Activated naive CD8-positive, alpha-beta T cell treated with anti-CD3 and anti-CD28 coated beads, Interleukin-2, amount 10 ng/mL, durations not matched to agents 7 days and 5 days (primary cell): Measurements from ENCODE around the gene ZNF526. TPM values are rescaled to one million over a fixed set of nuclear protein-coding genes. Genes with fewer than 3 reads are reported as not detected.
A peak's percentile ranks its signal among the peaks of the same experiment; 100 is the strongest.

Experiments used
- ATAC-seq: fragments of 150-1000 bp; cut with Tn5 transposase; one replicate; pipeline ENCODE4 v1.10.0; 2021; ENCODE audit warnings: low read depth, moderate library complexity
- POLR2A ChIA-PET: fragments of 350-600 bp; sonication (Branson Sonifier 250); formaldehyde crosslinking; loops from one replicate; lab custom pipeline; 2021; ENCODE audit warnings: antibody characterized with exemption; lab: Charles Lee
- DNase-seq: peaks from one replicate; pipeline ENCODE4 v3.0.0; 2021
- H3K27ac Mint-ChIP-seq: one replicate; pipeline ENCODE4 v1.8.0; 2022; ENCODE audit warnings: mild to moderate bottlenecking, mixed read lengths
- H3K27me3 Mint-ChIP-seq: one replicate; pipeline ENCODE4 v1.8.0; 2022; ENCODE audit warnings: mild to moderate bottlenecking, moderate library complexity, mixed read lengths
- H3K36me3 Mint-ChIP-seq: one replicate; pipeline ENCODE4 v1.8.0; 2021; ENCODE audit warnings: mild to moderate bottlenecking, mixed read lengths
- H3K4me1 Mint-ChIP-seq: one replicate; pipeline ENCODE4 v1.8.0; 2021; ENCODE audit warnings: mixed read lengths
- H3K4me3 Mint-ChIP-seq: one replicate; pipeline ENCODE4 v1.8.0; 2022; ENCODE audit warnings: mild to moderate bottlenecking, moderate library complexity, mixed read lengths
- H3K9me3 Mint-ChIP-seq: one replicate; pipeline ENCODE4 v1.8.0; 2021; ENCODE audit warnings: mixed read lengths
- total RNA-seq, 2 experiments: library from RNA; stranded (reverse); gene quantifications; one replicate each; pipeline ENCODE4 v1.2.3, GENCODE V29; 2021

Gene ZNF526
- total RNA-seq, 2 experiments from 2014 or later = 19.6 to 20.6 TPM

DNA sequence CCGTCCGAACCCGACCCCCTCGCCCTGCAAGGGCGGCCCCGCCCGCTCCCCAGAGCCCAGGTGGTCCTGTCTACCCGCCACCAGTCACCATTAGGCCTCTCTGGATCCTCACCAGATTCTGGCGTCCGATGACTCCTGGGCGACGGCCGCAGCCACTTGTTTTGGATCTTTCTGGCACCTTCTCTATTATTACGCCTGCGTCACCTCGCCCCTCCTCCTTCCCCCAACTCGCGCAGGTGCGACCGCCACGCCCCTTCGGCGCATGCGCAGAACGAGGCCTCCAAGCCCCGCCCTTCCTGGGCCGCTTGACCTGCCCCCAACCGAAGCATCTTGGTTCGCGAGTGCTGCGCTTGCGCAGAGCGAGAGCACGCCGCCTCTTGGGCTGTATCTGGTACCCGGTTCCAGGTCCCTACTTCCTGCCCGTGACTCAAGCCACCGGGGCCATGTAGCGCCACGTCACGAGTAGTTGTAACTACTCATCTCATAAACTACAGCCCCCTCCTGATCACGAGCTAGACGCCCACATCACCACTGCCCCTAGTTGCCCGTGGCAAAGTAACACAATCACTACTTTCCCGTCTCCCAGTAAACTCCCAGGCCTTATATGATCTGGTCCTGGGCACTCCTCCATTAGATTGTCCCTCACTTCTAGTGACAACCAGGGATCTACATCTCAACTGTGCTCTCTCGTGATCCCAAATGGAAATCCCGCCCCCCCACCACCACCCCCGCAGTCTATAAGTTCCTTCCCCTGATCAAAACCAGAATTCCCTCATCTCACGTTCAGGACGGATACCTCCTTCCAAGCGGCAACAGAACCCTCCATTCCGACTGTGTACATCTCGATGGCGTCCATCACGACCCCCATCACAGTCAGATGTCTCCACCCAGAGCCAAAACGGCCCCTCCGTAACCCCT lies 2.3 kb upstream of the ZNF526 start, which contains the start of gene DEDD2:
Gene DEDD2 (minus strand): TSS at position 158 of the 918 bp plus-strand sequence. CDS start 670 bp downstream, outside the sequence.
- H3K36me3 Mint-ChIP-seq = peaks cover 33% of the 10 kb centered on the region
- peaks cover 59% of the 10 kb centered on the region for H3K4me1 Mint-ChIP-seq
- ATAC-seq (peak; percentile 76), DNase-seq (peak; percentile 100)
- H3K9me3 Mint-ChIP-seq = no peaks in the 10 kb centered on the region
- H3K27ac Mint-ChIP-seq = peak within 1 kb of the TSS; percentile 95
- H3K27me3 Mint-ChIP-seq = no peaks in the 10 kb centered on the region
- peak within 1 kb of the TSS; percentile 93 for H3K4me3 Mint-ChIP-seq
- POLR2A ChIA-PET = interaction anchor here (0.8 to 2.2 kb wide), 5 partner anchors 10 to 66 kb away, joined by 3 to 14 read pairs (median 10); partner anchors contain the start of gene GSK3A

DNA sequence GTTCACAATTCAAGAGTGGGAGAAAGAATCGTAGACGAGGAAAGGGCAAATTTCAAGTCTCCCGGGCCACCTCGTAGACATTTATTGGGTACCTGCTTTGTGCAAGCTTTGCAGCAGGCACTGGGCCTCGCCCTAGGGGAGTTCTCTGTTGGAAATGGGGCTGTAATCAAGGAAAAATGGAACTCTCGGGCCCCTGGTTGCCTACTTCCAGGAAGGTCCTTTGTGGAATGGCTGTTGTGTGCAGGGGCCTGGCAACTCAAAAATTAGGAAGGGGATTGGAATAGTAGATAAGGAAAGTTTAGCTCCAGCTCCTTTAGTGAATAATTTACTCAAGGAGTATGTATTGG lies 612 bp downstream of the ZNF526 start:
- H3K4me1 Mint-ChIP-seq = peaks cover 34% of the 10 kb centered on the region
- no peaks in the 10 kb centered on the region for H3K9me3 Mint-ChIP-seq
- peak overlapping the region; percentile 95 for H3K27ac Mint-ChIP-seq
- no peak for ATAC-seq
- no peak for DNase-seq
- POLR2A ChIA-PET = interaction anchor here (0.8 to 2.3 kb wide), 10 partner anchors 10 to 59 kb away, joined by 3 to 7 read pairs (median 4); partner anchors contain the start of gene GSK3A
- no peaks in the 10 kb centered on the region for H3K27me3 Mint-ChIP-seq
- peak overlapping the region; percentile 97 for H3K4me3 Mint-ChIP-seq
- H3K36me3 Mint-ChIP-seq = peaks cover 23% of the 10 kb centered on the region

DNA sequence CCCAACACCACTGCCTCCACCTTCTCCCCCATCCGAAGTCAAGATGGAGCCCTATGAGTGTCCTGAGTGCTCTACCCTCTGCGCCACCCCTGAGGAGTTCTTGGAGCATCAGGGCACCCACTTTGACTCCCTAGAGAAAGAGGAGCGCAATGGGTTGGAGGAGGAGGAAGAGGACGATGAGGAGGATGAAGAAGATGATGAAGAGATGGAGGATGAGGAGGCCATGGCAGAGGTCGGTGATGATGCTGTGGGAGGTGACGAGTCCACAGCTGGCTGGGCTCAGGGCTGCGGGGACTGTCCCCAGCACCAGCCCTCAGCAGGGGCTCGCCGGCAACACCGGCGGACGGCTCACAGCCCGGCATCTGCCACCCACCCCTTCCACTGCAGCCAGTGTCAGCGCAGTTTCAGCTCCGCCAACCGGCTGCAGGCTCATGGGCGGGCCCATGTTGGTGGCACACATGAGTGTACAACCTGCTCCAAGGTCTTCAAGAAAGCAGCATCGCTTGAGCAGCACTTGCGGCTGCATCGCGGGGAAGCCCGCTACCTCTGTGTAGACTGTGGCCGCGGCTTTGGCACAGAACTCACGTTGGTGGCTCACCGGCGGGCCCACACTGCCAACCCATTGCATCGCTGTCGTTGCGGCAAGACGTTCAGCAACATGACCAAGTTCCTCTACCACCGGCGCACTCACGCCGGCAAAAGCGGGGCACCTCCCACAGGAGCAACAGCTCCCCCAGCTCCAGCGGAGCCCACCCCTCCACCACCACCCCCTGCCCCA lies 5.0 kb downstream of the ZNF526 start:
- ATAC-seq (no peak), DNase-seq (no peak)
- Mint-ChIP-seq H3K4me3 (no peak overlapping the region), H3K27ac (no peak overlapping the region), H3K27me3 (no peaks in the 10 kb centered on the region), H3K4me1 (peaks cover 21% of the 10 kb centered on the region), H3K9me3 (no peaks in the 10 kb centered on the region), H3K36me3 (peaks cover 29% of the 10 kb centered on the region)
- POLR2A ChIA-PET = interaction anchor here (0.9 kb wide), 1 partner anchor 26 kb away, joined by 3 read pairs; no protein-coding TSS in a partner anchor

DNA sequence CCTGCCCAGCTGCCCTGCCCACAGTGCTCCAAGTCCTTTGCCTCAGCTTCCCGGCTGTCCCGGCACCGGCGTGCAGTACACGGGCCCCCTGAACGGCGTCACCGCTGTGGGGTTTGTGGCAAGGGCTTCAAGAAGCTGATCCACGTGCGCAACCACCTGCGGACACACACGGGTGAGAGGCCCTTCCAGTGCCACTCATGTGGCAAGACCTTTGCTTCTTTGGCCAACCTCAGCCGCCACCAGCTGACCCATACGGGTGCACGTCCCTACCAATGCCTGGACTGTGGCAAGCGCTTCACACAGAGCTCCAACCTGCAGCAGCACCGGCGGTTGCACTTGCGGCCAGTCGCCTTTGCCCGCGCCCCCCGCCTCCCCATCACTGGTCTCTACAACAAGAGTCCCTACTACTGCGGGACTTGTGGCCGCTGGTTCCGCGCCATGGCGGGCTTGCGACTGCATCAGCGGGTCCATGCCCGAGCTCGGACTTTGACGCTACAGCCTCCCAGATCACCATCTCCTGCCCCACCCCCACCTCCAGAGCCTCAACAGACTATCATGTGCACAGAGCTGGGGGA lies 5.7 kb downstream of the ZNF526 start:
- POLR2A ChIA-PET = interaction anchor here (0.6 to 0.9 kb wide), 2 partner anchors 26 to 114 kb away, joined by 3 read pairs; no protein-coding TSS in a partner anchor
- no peak overlapping the region for H3K27ac Mint-ChIP-seq
- DNase-seq = no peak
- no peaks in the 10 kb centered on the region for H3K9me3 Mint-ChIP-seq
- H3K4me1 Mint-ChIP-seq = peaks cover 20% of the 10 kb centered on the region
- H3K4me3 Mint-ChIP-seq = no peak overlapping the region
- ATAC-seq = no peak
- no peaks in the 10 kb centered on the region for H3K27me3 Mint-ChIP-seq
- peaks cover 27% of the 10 kb centered on the region for H3K36me3 Mint-ChIP-seq

DNA sequence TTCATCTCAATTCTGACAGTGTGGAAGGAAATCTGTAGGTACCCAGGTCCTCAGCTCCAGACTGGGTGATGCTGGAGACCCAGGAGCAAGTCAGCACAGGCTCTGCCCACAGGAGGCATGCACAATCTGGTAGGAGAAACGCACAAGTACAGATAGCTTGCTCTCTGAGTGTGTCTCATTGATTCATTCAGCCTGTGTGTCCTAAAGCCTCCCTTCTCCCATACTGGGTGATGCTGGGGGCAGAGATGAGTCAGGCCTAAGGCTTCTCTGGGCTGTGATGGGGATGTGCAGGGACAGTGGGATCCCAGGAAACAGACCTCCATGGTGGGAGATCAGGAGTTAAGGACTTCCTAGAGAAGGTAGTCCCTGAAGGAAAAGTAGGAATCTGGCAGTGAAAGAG lies 6.8 kb downstream of the ZNF526 start:
- peaks cover 27% of the 10 kb centered on the region for H3K36me3 Mint-ChIP-seq
- H3K4me1 Mint-ChIP-seq = peaks cover 19% of the 10 kb centered on the region
- DNase-seq = no peak
- no peak for ATAC-seq
- H3K27ac Mint-ChIP-seq = no peak overlapping the region
- no peaks in the 10 kb centered on the region for H3K27me3 Mint-ChIP-seq
- no peaks in the 10 kb centered on the region for H3K9me3 Mint-ChIP-seq
- no peak overlapping the region for H3K4me3 Mint-ChIP-seq
- POLR2A ChIA-PET = no interaction called here

DNA sequence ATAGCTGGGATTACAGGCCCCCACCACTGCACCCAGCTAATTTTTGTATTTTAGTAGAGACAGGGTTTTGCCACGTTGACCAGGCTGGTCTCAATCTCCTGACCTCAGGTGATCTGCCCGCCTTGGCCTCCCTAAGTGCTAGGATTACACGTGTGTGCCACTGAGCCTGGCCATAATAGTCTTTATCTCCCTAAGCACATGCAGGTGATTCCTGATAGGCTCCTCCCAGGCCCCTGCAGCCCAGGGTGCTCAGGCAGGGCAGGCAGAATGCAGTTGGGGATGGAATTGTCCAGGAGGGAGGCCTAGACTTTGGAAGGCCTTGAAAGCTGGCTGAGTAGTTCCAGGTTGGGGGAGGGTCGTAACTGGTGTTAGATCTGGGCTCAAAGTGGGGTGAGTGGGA lies 8.5 kb downstream of the ZNF526 start:
- H3K27me3 Mint-ChIP-seq = no peaks in the 10 kb centered on the region
- DNase-seq = no peak
- no peaks in the 10 kb centered on the region for H3K9me3 Mint-ChIP-seq
- no peak overlapping the region for H3K4me3 Mint-ChIP-seq
- no peak for ATAC-seq
- H3K36me3 Mint-ChIP-seq = peaks cover 30% of the 10 kb centered on the region
- H3K27ac Mint-ChIP-seq = no peak overlapping the region
- H3K4me1 Mint-ChIP-seq = peaks cover 10% of the 10 kb centered on the region
- POLR2A ChIA-PET = no interaction called here

DNA sequence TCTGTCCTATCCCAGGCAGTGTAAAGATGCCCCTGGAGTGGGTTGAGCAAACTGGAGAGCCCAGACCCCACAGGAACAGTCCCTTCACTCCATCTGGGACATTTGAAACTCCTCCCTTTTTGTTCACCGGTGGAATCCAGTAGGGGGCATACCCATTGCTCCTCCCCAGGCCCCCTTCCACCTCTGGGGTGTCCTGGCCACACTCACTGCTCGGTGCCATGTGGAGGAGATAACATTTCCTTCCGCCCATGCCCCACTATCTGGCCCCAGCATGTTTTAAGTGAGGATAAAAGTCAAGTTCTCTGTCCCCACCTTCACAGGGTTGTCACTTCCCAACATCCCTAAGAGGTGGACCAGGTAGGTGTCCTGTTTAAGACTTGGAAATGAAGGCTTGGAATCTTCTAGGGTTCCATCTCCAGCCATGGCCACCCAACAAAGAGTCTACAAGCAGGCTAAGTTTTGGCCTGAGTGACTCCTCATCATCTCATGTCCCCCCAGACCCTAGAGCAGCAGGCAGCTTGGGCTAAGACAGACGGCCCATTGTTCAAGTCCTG lies 9.3 kb downstream of the ZNF526 start:
- Mint-ChIP-seq H3K9me3 (no peaks in the 10 kb centered on the region), H3K4me1 (peaks cover 10% of the 10 kb centered on the region), H3K27ac (peak overlapping the region; percentile 60), H3K27me3 (no peaks in the 10 kb centered on the region), H3K4me3 (no peak overlapping the region), H3K36me3 (peaks cover 30% of the 10 kb centered on the region)
- POLR2A ChIA-PET = interaction anchor here (1.5 to 1.6 kb wide), 2 partner anchors 9 to 13 kb away, joined by 5 to 8 read pairs; partner anchors contain the start of genes GSK3A and ZNF526
- ATAC-seq (no peak), DNase-seq (no peak)

DNA sequence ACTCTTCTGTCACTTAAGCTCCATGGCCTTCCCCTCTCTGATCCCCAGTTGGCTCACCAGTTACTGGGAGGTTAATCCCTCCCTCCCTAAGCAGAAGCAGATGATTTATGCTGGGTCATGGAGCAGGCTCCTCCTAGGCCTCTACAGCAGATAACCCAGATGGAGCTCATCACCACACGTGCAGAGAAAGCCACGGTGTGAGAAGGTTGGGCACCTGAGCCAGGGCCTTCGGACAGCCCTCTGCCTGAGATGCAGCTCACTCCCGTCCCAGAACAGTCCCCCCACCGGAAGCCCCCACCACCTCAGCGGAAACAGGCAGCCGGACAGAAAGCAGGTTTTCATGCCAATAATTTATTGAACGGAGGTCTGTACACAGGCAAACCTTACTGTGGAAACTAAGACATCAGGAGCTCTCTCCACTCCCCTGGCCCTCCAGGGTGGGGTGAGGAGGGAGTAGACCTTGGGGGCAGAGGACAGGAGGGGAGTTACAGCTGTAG lies 9.8 kb downstream of the ZNF526 start:
- Mint-ChIP-seq H3K4me1 (peaks cover 10% of the 10 kb centered on the region), H3K4me3 (no peak overlapping the region)
- POLR2A ChIA-PET = interaction anchor here (1.5 to 1.6 kb wide), 2 partner anchors 9 to 12 kb away, joined by 5 to 8 read pairs; partner anchors contain the start of genes GSK3A and ZNF526

DNA sequence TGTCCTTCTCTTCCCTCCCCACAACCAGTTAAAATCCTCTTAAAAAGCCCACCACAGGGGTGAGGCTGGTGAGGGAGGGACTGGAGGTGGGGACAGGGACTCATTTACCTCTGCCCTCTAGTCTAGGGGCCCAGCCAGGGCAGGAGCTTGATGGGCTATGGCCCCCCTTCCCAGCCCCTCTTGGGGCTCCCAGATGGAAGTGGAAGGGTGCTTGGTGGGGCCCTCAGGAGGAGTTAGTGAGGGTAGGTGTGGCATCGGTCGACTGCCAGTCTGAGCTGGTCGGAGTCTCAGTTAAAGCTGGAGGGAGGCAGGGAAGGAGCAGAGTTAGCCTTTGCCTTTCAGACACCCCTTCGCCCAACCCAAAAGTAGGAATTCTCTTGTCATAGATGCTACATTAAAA lies 10.5 kb downstream of the ZNF526 start:
- Mint-ChIP-seq H3K27me3 (no peaks in the 10 kb centered on the region), H3K4me3 (no peak overlapping the region), H3K36me3 (peaks cover 29% of the 10 kb centered on the region), H3K27ac (peak overlapping the region; percentile 28), H3K4me1 (peaks cover 10% of the 10 kb centered on the region), H3K9me3 (no peaks in the 10 kb centered on the region)
- DNase-seq = no peak
- POLR2A ChIA-PET = interaction anchor here (1.5 to 1.6 kb wide), 2 partner anchors 10 to 12 kb away, joined by 5 to 8 read pairs; partner anchors contain the start of genes GSK3A and ZNF526
- no peak for ATAC-seq

More for the DNA sequence above, 9.8 kb downstream of the ZNF526 start:
- H3K9me3 Mint-ChIP-seq = no peaks in the 10 kb centered on the region
- DNase-seq (no peak), ATAC-seq (no peak)
- peaks cover 30% of the 10 kb centered on the region for H3K36me3 Mint-ChIP-seq
- H3K27ac Mint-ChIP-seq = peak overlapping the region; percentile 70
- no peaks in the 10 kb centered on the region for H3K27me3 Mint-ChIP-seq

DNA sequence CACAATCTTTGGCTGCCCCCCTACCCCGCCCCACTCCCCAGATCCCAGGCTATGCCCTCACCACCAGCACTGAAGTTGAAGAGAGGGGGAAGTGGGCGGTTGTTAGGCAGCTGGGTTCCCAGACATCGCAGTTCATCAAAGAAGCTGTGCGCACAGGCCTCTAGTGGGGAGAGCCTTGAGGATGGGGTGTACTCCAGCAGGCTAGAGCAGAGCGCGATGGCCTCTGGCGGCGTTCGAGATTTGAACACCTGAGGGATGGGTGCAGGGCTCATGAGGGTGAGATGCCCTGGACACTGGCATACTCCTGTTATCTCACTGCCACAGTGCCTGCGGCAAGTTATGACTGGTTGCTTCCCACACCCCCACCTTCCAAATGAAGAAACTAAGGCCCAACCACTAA lies 12.3 kb downstream of the ZNF526 start:
- H3K4me3 Mint-ChIP-seq = no peak overlapping the region
- no peaks in the 10 kb centered on the region for H3K9me3 Mint-ChIP-seq
- DNase-seq (no peak), ATAC-seq (no peak)
- H3K36me3 Mint-ChIP-seq = peaks cover 30% of the 10 kb centered on the region
- no peak overlapping the region for H3K27ac Mint-ChIP-seq
- no peaks in the 10 kb centered on the region for H3K27me3 Mint-ChIP-seq
- H3K4me1 Mint-ChIP-seq = peaks cover 12% of the 10 kb centered on the region
- POLR2A ChIA-PET = interaction anchor here (0.7 to 1.3 kb wide), 4 partner anchors 8 to 441 kb away, joined by 3 read pairs; partner anchors contain the start of gene ZNF526

DNA sequence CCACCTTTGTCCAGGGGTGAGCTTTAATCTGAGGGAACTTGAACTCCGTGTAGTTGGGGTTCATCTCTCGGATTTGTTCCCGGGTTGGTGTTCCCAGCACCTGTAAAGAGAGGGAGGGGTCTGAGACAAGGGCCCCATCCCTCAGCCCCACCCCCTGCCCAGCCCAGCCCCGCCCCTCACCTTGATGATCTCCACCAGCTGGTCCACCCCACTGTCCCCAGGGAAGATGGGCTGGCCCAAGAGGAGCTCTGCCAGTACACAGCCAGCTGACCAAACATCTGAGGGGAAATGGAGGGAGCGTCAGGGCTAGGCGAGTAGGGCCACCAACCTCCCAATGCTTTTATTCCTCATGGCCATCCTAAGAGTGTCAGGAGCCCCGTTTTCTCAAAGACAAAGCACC lies 13.0 kb downstream of the ZNF526 start:
- ATAC-seq (no peak), DNase-seq (no peak)
- no peaks in the 10 kb centered on the region for H3K27me3 Mint-ChIP-seq
- H3K9me3 Mint-ChIP-seq = no peaks in the 10 kb centered on the region
- H3K36me3 Mint-ChIP-seq = peaks cover 30% of the 10 kb centered on the region
- H3K4me1 Mint-ChIP-seq = peaks cover 10% of the 10 kb centered on the region
- no peak overlapping the region for H3K27ac Mint-ChIP-seq
- no peak overlapping the region for H3K4me3 Mint-ChIP-seq
- POLR2A ChIA-PET = interaction anchor here (0.7 to 1.3 kb wide), 3 partner anchors 8 to 441 kb away, joined by 3 read pairs; partner anchors contain the start of gene ZNF526

DNA sequence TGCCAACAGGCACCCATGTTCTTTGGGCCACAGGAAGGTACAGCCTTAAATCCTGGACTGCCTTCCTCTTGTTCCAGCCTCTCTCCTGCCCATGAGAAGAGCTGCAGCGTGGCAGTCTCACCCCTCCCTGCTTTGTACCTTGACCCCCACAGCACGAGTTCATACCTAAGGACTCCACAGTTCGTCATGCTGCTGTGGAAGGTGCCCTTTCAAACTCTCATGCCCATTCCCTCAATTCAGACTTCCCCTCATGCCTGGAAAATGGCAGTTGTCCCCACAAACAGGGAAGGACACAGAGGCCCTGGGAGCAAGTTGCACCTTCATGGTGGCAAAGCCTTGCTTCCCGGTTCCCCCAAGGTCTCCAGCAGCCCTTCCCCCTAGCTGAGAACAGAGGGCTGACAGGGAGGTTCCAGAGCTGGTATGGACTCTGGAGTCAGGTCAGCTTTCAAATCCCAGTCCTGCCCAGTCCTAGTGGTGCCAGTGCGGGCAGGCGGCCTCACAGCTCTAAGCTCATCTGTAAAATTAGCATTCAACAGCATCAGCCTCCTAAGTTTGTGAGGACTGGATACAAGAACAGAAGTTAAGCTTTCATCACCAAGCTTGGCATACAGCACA lies 13.7 kb downstream of the ZNF526 start:
- DNase-seq = no peak
- POLR2A ChIA-PET = interaction anchor here (1.1 to 1.4 kb wide), 2 partner anchors 14 to 17 kb away, joined by 3 to 6 read pairs; no protein-coding TSS in a partner anchor
- H3K9me3 Mint-ChIP-seq = no peaks in the 10 kb centered on the region
- ATAC-seq = no peak
- H3K4me3 Mint-ChIP-seq = no peak overlapping the region
- no peak overlapping the region for H3K27ac Mint-ChIP-seq
- H3K27me3 Mint-ChIP-seq = no peaks in the 10 kb centered on the region
- peaks cover 8% of the 10 kb centered on the region for H3K4me1 Mint-ChIP-seq
- H3K36me3 Mint-ChIP-seq = peaks cover 30% of the 10 kb centered on the region
